GM18507 (cell line): ENCODE results near the gene SYCP1.

Experiments used
- DNase-seq: peaks from one replicate; pipeline ENCODE4 v3.0.0; 2011; ENCODE audit warnings: low read depth; ENCODE audit not compliant: insufficient read length; ENCODE audit errors: extremely low spot score
- FAIRE-seq: peaks from 2 replicates; lab custom pipeline; 2011; peaks lifted over from hg19 to GRCh38; lab: Jason Lieb, UNC

The SYCP1 gene

GRCh38 chr1:115041654-115042053, 187.0 kb downstream of the SYCP1 start:
- no peak for DNase-seq

More at GRCh38 chr1:115041654-115042053, 187.0 kb downstream of the SYCP1 start:
- FAIRE-seq, result no peak
